ENCODE results near the gene DGKI. TPM values are rescaled to one million over a fixed set of nuclear protein-coding genes. Genes with fewer than 3 reads are reported as not detected.

Gene DGKI
- total RNA-seq, 1 donor from 2014 or later: 1.3 TPM

- Histone ChIP-seq H3K4me3 (no peak overlapping the region), H3K27ac (replicated peaks) (no peak overlapping the region), H3K27me3 (ENCODE audit: low read depth) (no peaks in the 10 kb centered on the region), H3K4me1 (no peaks in the 10 kb centered on the region), H3K9me3 (replicated peaks) (no peaks in the 10 kb centered on the region), H3K36me3 (no peaks in the 10 kb centered on the region)
- TF ChIP-seq, protein P1, sequence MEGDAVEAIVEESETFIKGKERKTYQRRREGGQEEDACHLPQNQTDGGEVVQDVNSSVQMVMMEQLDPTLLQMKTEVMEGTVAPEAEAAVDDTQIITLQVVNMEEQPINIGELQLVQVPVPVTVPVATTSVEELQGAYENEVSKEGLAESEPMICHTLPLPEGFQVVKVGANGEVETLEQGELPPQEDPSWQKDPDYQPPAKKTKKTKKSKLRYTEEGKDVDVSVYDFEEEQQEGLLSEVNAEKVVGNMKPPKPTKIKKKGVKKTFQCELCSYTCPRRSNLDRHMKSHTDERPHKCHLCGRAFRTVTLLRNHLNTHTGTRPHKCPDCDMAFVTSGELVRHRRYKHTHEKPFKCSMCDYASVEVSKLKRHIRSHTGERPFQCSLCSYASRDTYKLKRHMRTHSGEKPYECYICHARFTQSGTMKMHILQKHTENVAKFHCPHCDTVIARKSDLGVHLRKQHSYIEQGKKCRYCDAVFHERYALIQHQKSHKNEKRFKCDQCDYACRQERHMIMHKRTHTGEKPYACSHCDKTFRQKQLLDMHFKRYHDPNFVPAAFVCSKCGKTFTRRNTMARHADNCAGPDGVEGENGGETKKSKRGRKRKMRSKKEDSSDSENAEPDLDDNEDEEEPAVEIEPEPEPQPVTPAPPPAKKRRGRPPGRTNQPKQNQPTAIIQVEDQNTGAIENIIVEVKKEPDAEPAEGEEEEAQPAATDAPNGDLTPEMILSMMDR (IDR thresholded peaks at IDR 0.05; ENCODE audit: borderline replicate concordance): no peak
- DNase-seq: no peak
- intact Hi-C loops (cut with micrococcal nuclease): no loop called here
Observed at GRCh38 chr7:137403353-137403695, 443.4 kb downstream of the DGKI start.

DNA sequence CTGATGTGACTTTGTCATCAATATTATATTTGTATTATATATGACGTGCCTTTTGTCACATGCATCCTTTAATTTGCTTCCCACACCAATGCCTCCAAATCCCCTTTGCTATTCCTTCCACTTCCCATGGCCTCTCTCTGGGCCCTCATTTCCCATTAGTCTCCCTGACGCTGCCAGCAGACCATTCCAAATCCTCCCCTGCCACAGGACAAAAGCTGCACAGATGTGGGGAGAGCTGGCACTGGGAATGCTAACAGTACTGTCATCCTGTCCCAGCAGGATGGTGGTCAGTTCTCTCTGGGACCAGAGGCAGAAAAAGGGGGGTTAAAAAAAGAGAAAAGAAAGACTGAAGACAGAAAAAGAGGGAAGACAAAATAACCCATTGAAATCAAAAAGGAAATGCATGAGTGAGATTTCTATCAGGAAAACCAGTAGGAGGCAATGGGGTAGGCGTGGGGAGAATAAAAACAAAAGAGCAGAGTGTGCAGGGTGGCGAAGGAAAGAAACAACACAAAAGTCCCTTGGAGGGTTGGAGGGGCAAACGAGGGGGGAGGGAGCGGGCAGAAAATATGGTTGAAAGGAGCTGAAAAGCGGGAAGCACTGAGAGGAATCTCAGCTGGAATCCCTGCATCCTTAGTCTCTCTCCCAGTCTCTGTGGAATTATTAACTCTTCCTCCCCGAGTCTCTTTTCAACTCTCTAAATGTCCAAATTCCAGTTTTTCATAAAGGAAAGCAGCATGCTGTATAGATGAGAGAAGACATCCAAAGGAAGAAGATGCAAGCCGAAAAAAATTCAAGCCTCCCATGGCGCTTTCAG is 444.0 kb downstream of the DGKI start:
- Histone ChIP-seq H3K27me3 (ENCODE audit: low read depth) (no peaks in the 10 kb centered on the region), H3K9me3 (replicated peaks) (no peaks in the 10 kb centered on the region), H3K4me3 (no peak overlapping the region), H3K36me3 (no peaks in the 10 kb centered on the region), H3K4me1 (no peaks in the 10 kb centered on the region), H3K27ac (replicated peaks) (no peak overlapping the region)
- intact Hi-C loops (cut with micrococcal nuclease): no loop called here
- TF ChIP-seq, protein P1 (IDR thresholded peaks at IDR 0.05; ENCODE audit: borderline replicate concordance): no peak
- DNase-seq: no peak

DNA sequence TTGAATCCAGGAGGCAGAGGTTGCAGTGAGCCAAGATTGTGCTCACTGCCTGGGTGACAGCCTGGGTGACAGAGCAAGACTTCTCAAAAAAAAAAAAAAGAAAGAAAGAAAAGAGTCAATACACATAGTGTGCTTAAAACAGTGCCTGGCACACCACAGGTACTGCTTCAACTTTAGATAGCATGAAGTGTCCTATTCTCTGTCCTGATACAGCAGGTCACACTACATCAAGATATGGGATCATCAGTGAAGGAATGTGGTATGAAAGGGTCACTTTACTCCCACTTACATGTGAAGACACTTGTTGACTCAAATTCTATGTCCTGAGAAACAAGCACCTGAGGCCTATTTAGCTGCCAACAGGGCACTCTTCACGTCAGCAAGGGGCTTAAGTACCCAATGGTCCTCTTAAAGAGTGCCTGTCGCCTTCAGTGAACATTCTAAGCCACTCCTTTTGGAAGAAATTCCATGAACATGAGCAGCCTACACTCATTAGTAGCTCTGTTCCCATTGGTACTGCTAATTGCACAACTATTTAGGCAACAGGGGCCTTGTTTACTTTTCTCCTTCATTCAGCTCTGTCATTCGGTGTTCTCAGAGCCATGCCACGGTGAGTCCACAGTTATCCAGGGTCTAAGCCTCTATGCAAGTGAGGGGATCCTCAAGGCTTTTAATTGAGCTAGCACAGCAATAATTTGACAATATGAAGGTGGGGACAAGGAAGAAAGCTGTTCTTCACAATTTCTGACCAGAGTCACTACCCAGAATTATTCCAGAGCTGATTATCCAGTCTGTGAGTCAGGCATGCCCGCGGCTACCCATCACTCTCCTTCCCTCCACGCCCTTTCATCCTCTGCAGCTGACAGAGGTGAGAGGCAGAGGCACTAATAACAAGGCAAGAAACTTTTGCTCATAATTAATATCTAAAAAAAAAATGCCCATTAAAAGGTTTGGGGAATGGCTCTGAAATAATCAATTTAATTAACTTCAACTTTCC is 446.6 kb downstream of the DGKI start:
- intact Hi-C loops (cut with micrococcal nuclease): no loop called here
- H3K27ac ChIP-seq (replicated peaks): no peak overlapping the region
- H3K4me1 ChIP-seq: no peaks in the 10 kb centered on the region
- H3K27me3 ChIP-seq (ENCODE audit: low read depth): no peaks in the 10 kb centered on the region
- no peaks in the 10 kb centered on the region for H3K36me3 ChIP-seq
- DNase-seq: no peak
- no peaks in the 10 kb centered on the region for H3K9me3 ChIP-seq (replicated peaks)
- TF ChIP-seq, protein P1 (IDR thresholded peaks at IDR 0.05; ENCODE audit: borderline replicate concordance): no peak
- no peak overlapping the region for H3K4me3 ChIP-seq

DNA sequence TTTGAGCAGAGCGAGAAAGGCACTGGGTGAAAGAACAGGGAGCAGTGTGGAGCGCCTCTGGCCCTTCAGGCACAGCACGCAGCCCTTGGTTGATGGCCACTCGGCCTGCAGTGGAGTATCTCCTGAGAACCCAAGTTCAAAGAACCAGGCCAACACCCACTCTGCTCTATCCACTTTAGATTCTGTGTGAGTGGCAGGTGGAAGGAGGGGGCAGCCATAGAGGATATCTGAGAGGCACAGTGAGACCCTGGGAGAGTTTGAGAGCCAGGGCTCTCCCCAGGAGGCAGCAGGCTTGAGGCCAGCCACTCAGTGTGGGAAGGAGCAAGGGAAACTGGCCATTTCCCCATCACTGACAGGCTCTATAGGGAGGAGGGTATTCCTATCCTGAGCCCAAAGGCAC is 450.7 kb downstream of the DGKI start:
- H3K4me3 ChIP-seq: no peak overlapping the region
- no peak for DNase-seq

DNA sequence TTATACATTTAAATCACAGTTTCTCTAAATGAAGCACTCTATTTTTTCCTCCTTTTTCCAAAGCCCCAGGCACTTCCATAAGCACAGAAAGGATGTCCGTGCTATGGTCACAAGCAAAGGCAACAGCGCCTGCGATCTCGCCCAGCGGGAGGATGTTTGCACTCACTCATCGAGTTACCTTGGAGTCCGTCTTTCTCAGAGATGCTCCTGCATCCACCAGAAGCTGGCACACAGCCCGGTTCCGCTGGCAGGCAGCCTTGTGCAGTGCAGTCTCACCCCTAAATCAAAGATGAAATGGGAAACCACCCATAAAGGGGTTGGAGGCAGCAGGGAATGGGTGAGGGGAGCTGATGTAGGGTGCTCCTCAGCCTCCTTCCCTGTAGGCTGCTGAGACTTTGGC is 451.4 kb downstream of the DGKI start:
- H3K27ac ChIP-seq (replicated peaks): no peak overlapping the region
- TF ChIP-seq, protein P1 (IDR thresholded peaks at IDR 0.05; ENCODE audit: borderline replicate concordance): no peak
- H3K4me1 ChIP-seq: no peaks in the 10 kb centered on the region
- DNase-seq: no peak
- no peaks in the 10 kb centered on the region for H3K27me3 ChIP-seq (ENCODE audit: low read depth)
- intact Hi-C loops (cut with micrococcal nuclease): no loop called here
- H3K36me3 ChIP-seq: no peaks in the 10 kb centered on the region
- no peak overlapping the region for H3K4me3 ChIP-seq
- no peaks in the 10 kb centered on the region for H3K9me3 ChIP-seq (replicated peaks)

More for the DNA sequence above, 450.7 kb downstream of the DGKI start:
- Histone ChIP-seq H3K27me3 (ENCODE audit: low read depth) (no peaks in the 10 kb centered on the region), H3K9me3 (replicated peaks) (no peaks in the 10 kb centered on the region), H3K27ac (replicated peaks) (no peak overlapping the region), H3K36me3 (no peaks in the 10 kb centered on the region), H3K4me1 (no peaks in the 10 kb centered on the region)
- intact Hi-C loops (cut with micrococcal nuclease): no loop called here
- TF ChIP-seq, protein P1 (IDR thresholded peaks at IDR 0.05; ENCODE audit: borderline replicate concordance): no peak

Measured in left ventricle myocardium inferior (tissue), 1 donor.